Nephron (organoid): ENCODE results near the gene SLIT1.

ENCODE experiments used
- H3K27ac Mint-ChIP-seq, 3 experiments: 2 replicates each; pipeline ENCODE4 v1.8.0; 2020; ENCODE audit warnings: mixed read lengths in 3 of 3, mild to moderate bottlenecking in 2 of 3, moderate library complexity in 1 of 3
- H3K27me3 Mint-ChIP-seq: 2 replicates; pipeline ENCODE4 v1.8.0; 2021; ENCODE audit warnings: low read depth, mild to moderate bottlenecking, moderate library complexity, mixed read lengths
- H3K36me3 Mint-ChIP-seq: 2 replicates; pipeline ENCODE4 v1.8.0; 2020; ENCODE audit warnings: low read depth, mixed read lengths
- H3K4me1 Mint-ChIP-seq: 2 replicates; pipeline ENCODE4 v1.8.0; 2020; ENCODE audit warnings: mixed read lengths
- H3K4me3 Mint-ChIP-seq, 3 experiments: 2 replicates each; pipeline ENCODE4 v1.8.0; 2020; ENCODE audit warnings: mild to moderate bottlenecking in 3 of 3, mixed read lengths in 3 of 3, moderate library complexity in 2 of 3
- H3K9me3 Mint-ChIP-seq: 2 replicates; pipeline ENCODE4 v1.8.0; 2020; ENCODE audit warnings: mixed read lengths
- CTCF ChIP-seq, 3 experiments: fragments of 200-600 bp; sonication (generic); IDR thresholded peaks; one replicate each; pipeline ENCODE4 v1.5.0; 2021; ENCODE audit warnings: antibody characterized with exemption in 3 of 3; ENCODE audit not compliant: unreplicated experiment in 3 of 3

The SLIT1 gene

DNA sequence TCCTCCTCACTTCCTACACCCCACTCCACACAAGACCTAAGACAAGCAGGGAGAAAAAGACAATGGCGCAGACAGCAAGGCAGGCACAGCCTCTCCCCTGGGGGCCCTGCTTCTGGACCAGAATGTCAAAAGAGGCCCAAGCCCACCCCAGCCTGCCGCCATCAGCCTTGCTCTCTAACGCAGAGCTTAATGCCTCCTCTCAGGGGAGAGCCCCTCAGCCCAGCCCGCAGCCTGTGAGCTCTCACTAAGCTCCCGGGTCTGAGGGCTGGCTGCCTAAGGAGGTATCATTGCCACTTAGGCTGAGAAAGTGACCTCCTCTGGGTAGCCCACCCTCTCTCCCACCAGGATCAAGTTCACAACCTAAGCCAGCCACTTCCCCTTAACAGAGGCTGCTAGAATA, 16.7 kb downstream of the SLIT1 start:
- Mint-ChIP-seq H3K9me3 (no peaks in the 10 kb centered on the region), H3K27me3 (peaks cover 31% of the 10 kb centered on the region), H3K36me3 (no peaks in the 10 kb centered on the region), H3K27ac (no peak overlapping the region), H3K4me1 (peaks cover 19% of the 10 kb centered on the region), H3K4me3 (no peak overlapping the region)
- TF ChIP-seq CTCF (IDR thresholded peaks at IDR 0.05; ENCODE audit: unreplicated experiment in 3 of 3), result no peak

- Mint-ChIP-seq H3K36me3 (no peaks in the 10 kb centered on the region), H3K27me3 (peaks cover 31% of the 10 kb centered on the region), H3K9me3 (no peaks in the 10 kb centered on the region), H3K4me1 (peaks cover 19% of the 10 kb centered on the region), H3K4me3 (no peak overlapping the region), H3K27ac (no peak overlapping the region)
- no peak for TF ChIP-seq CTCF (IDR thresholded peaks at IDR 0.05; ENCODE audit: unreplicated experiment in 3 of 3)
These were observed 17.1 kb downstream of the SLIT1 start for GRCh38 chr10:97168645-97169044.

- peaks cover 5% of the 10 kb centered on the region for H3K4me1 Mint-ChIP-seq
- no peak for TF ChIP-seq CTCF (IDR thresholded peaks at IDR 0.05; ENCODE audit: unreplicated experiment in 3 of 3)
- no peak overlapping the region for H3K27ac Mint-ChIP-seq
- H3K9me3 Mint-ChIP-seq, result no peaks in the 10 kb centered on the region
- peaks cover 23% of the 10 kb centered on the region for H3K27me3 Mint-ChIP-seq
- H3K36me3 Mint-ChIP-seq, result no peaks in the 10 kb centered on the region
- H3K4me3 Mint-ChIP-seq, result no peak overlapping the region
These were observed 20.3 kb downstream of the SLIT1 start for GRCh38 chr10:97165499-97165898.

GRCh38 chr10:97163781-97164501, 21.8 kb downstream of the SLIT1 start:
- H3K4me1 Mint-ChIP-seq, result no peaks in the 10 kb centered on the region
- no peak overlapping the region for H3K4me3 Mint-ChIP-seq
- no peaks in the 10 kb centered on the region for H3K9me3 Mint-ChIP-seq
- peaks cover 15% of the 10 kb centered on the region for H3K27me3 Mint-ChIP-seq
- no peak for TF ChIP-seq CTCF (IDR thresholded peaks at IDR 0.05; ENCODE audit: unreplicated experiment in 3 of 3)
- H3K36me3 Mint-ChIP-seq, result no peaks in the 10 kb centered on the region
- no peak overlapping the region for H3K27ac Mint-ChIP-seq

DNA sequence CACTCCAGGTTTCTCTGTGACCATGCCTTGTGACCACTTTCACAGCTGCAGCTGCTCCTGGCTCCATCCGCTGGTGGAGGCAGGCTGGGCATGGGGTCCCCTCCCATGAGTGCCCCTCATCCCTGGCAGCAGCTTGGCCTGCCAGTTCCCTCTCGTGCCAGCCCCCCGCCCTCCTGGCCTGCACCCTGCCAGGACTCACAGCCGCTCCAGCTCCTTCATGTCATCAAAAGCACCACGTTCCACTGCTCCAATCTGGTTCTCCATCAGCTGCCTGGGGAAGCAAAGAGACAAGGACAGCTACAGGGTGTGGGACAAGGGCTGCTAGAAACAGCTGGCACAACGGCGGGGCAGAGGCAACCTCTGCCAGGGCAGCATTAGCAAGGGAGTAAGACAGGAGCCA, 22.6 kb downstream of the SLIT1 start:
- no peaks in the 10 kb centered on the region for H3K36me3 Mint-ChIP-seq
- H3K27me3 Mint-ChIP-seq, result peaks cover 9% of the 10 kb centered on the region
- H3K9me3 Mint-ChIP-seq, result no peaks in the 10 kb centered on the region
- no peak overlapping the region for H3K27ac Mint-ChIP-seq
- no peak overlapping the region for H3K4me3 Mint-ChIP-seq
- no peaks in the 10 kb centered on the region for H3K4me1 Mint-ChIP-seq
- no peak for TF ChIP-seq CTCF (IDR thresholded peaks at IDR 0.05; ENCODE audit: unreplicated experiment in 3 of 3)

GRCh38 chr10:97159646-97160305, 26.0 kb downstream of the SLIT1 start:
- TF ChIP-seq CTCF (IDR thresholded peaks at IDR 0.05; ENCODE audit: unreplicated experiment in 3 of 3), result no peak
- H3K9me3 Mint-ChIP-seq, result no peaks in the 10 kb centered on the region
- peaks cover 9% of the 10 kb centered on the region for H3K27me3 Mint-ChIP-seq
- no peak overlapping the region for H3K4me3 Mint-ChIP-seq
- H3K36me3 Mint-ChIP-seq, result no peaks in the 10 kb centered on the region
- H3K4me1 Mint-ChIP-seq, result no peaks in the 10 kb centered on the region
- H3K27ac Mint-ChIP-seq, result no peak overlapping the region
